ENCODE measurements around the gene FRMD8. TPM values are rescaled to one million over a fixed set of nuclear protein-coding genes. Genes with fewer than 3 reads are reported as not detected.

Gene FRMD8
- total RNA-seq, 1 experiment from 2014 or later: 22.7 TPM

GRCh38 chr11:65376138-65376713 lies 10.2 kb upstream of the FRMD8 start:
- H3K79me2 ChIP-seq (ENCODE audit: insufficient read depth, low read length): no peaks in the 10 kb centered on the region
- no peaks in the 10 kb centered on the region for H3K79me1 ChIP-seq (ENCODE audit: insufficient read depth, low read depth, low read length, poor library complexity, severe bottlenecking)
- Mint-ChIP-seq H3K27me3 (ENCODE audit: low read depth) (peaks cover 20% of the 10 kb centered on the region), H3K4me3 (no peak overlapping the region), H3K4me1 (peaks cover 0 to 5% of the 10 kb centered on the region in 2 experiments; a peak in 1 of 4 replicates), H3K9me3 (no peaks in the 10 kb centered on the region), H3K36me3 (ENCODE audit: insufficient read depth in 1 of 3, low read depth in 3 of 3) (no peaks in the 10 kb centered on the region), H3K27ac (no peak overlapping the region)
- WGBS (ENCODE audit: extremely low coverage, insufficient read length, low lambda C conversion rate): no CpG with 5 or more reads among the region's 16 CpGs
- no peaks in the 10 kb centered on the region for H3K9me3 ChIP-seq (ENCODE audit: control insufficient read depth, low read depth, low read length)
- no peak overlapping the region for H4K91ac ChIP-seq (ENCODE audit: insufficient read length, low read depth, low read length)
- no peak overlapping the region for H4K5ac ChIP-seq (ENCODE audit: insufficient read length, low read depth, low read length)
- no peaks in the 10 kb centered on the region for H3K4me1 ChIP-seq (ENCODE audit: insufficient read depth, low read length)
- H3K9ac ChIP-seq (ENCODE audit: extremely low read depth, insufficient read length, low read length): no peak overlapping the region
- no peak overlapping the region for H3K23ac ChIP-seq (ENCODE audit: insufficient read length, low read depth, low read length)
- no peak for DNase-seq
- no peak overlapping the region for H2BK120ac ChIP-seq (ENCODE audit: low read depth, low read length, poor library complexity, severe bottlenecking)
- no peak overlapping the region for H2BK15ac ChIP-seq (ENCODE audit: low read depth, low read length)
- H3K4me2 ChIP-seq (ENCODE audit: insufficient read depth, insufficient read length, low read length): no peak overlapping the region
- no peak overlapping the region for H4K8ac ChIP-seq (replicated peaks; ENCODE audit: insufficient read length, low read depth, low read length)
- no peak overlapping the region for H3K56ac ChIP-seq (ENCODE audit: insufficient read length, low read depth, low read length)
- no peak overlapping the region for H2AK5ac ChIP-seq (ENCODE audit: insufficient read length, low read length)
- no peaks in the 10 kb centered on the region for H4K20me1 ChIP-seq (ENCODE audit: control insufficient read depth, insufficient read depth, insufficient read length)
- no peak overlapping the region for H2BK20ac ChIP-seq (ENCODE audit: low read depth, low read length, poor library complexity, severe bottlenecking)
- TF ChIP-seq CTCF (conservative IDR thresholded peaks at IDR 0.05): no peak
- H3K18ac ChIP-seq (ENCODE audit: insufficient read length, low read depth, low read length): no peak overlapping the region
- no peaks in the 10 kb centered on the region for H3K23me2 ChIP-seq (ENCODE audit: insufficient read length, low read depth, low read length, poor library complexity, severe bottlenecking)
- H2BK5ac ChIP-seq (ENCODE audit: insufficient read length, low read length): no peak overlapping the region
- H3K4ac ChIP-seq (ENCODE audit: low read depth, low read length): no peak overlapping the region
- H3T11ph ChIP-seq (ENCODE audit: low read length): no peak overlapping the region
- no peak overlapping the region for H3K27ac ChIP-seq (ENCODE audit: insufficient read length, low read depth, low read length)
- H2AFZ ChIP-seq (ENCODE audit: low read length): no peak overlapping the region
- H3K14ac ChIP-seq (ENCODE audit: insufficient read depth, low read length): no peak overlapping the region
- H2BK12ac ChIP-seq (ENCODE audit: insufficient read length, low read depth, low read length): no peak overlapping the region
- H3K27me3 ChIP-seq (ENCODE audit: insufficient read depth, low read length): no peaks in the 10 kb centered on the region

Measured in H9 (cell line).